GM19397 (cell line): Measurements from ENCODE around the gene CSDE1.

Experiments used
- ATAC-seq: cut with Tn5 transposase; IDR thresholded peaks from one replicate; pipeline ENCODE4 v1.9.1; 2021; ENCODE audit warnings: mild to moderate bottlenecking, moderate library complexity; ENCODE audit not compliant: unreplicated experiment

The CSDE1 gene

GRCh38 chr1:114750780-114751179 lies 7.0 kb downstream of the CSDE1 start:
- no peak for ATAC-seq

GRCh38 chr1:114749835-114750234 lies 7.9 kb downstream of the CSDE1 start:
- no peak for ATAC-seq

- no peak for ATAC-seq
These were observed 11.2 kb downstream of the CSDE1 start for GRCh38 chr1:114746450-114747121.

GRCh38 chr1:114745291-114745690 lies 12.5 kb downstream of the CSDE1 start:
- no peak for ATAC-seq

- ATAC-seq: no peak
These were observed 15.6 kb downstream of the CSDE1 start for GRCh38 chr1:114741963-114742746.

GRCh38 chr1:114740331-114740730 lies 17.5 kb downstream of the CSDE1 start:
- no peak for ATAC-seq

- ATAC-seq: no peak
These were observed 20.4 kb downstream of the CSDE1 start for GRCh38 chr1:114737314-114737849.

GRCh38 chr1:114735479-114735878 lies 22.3 kb downstream of the CSDE1 start:
- ATAC-seq: no peak

- no peak for ATAC-seq
These were observed 28.0 kb downstream of the CSDE1 start for GRCh38 chr1:114729782-114730181.

GRCh38 chr1:114728553-114728952 lies 29.2 kb downstream of the CSDE1 start:
- ATAC-seq: no peak

- ATAC-seq: no peak
These were observed 32.6 kb downstream of the CSDE1 start for GRCh38 chr1:114725230-114725629.

GRCh38 chr1:114723915-114724314 lies 33.9 kb downstream of the CSDE1 start:
- ATAC-seq: no peak

- ATAC-seq: no peak
These were observed 34.3 kb downstream of the CSDE1 start for GRCh38 chr1:114723457-114723856.

GRCh38 chr1:114720492-114720891 lies 37.3 kb downstream of the CSDE1 start:
- no peak for ATAC-seq

- no peak for ATAC-seq
These were observed 38.4 kb downstream of the CSDE1 start for GRCh38 chr1:114719424-114719787.

GRCh38 chr1:114718661-114719423 lies 38.9 kb downstream of the CSDE1 start:
- ATAC-seq: no peak

GRCh38 chr1:114716304-114717170 lies 41.2 kb downstream of the CSDE1 start, which contains the start of gene NRAS:
NRAS (minus strand) TSS chr1:114716771; CDS start chr1:114716160, 611 bp downstream.
- ATAC-seq: peak; percentile 97

- ATAC-seq: peak; percentile 2
These were observed 41.9 kb downstream of the CSDE1 start for GRCh38 chr1:114715952-114716303.

GRCh38 chr1:114712977-114713376 lies 44.8 kb downstream of the CSDE1 start:
- ATAC-seq: no peak

GRCh38 chr1:114710360-114710759 lies 47.4 kb downstream of the CSDE1 start:
- no peak for ATAC-seq
